Endodermal cell (in vitro differentiated cells): Measurements from ENCODE around the gene CACNA2D2. TPM values are rescaled to one million over a fixed set of nuclear protein-coding genes. Genes with fewer than 3 reads are reported as not detected.

Source experiments
- DNase-seq: peaks from one replicate; pipeline ENCODE4 v3.0.0-alpha.2; 2017
- H3K27ac ChIP-seq: 2 replicates; pipeline ENCODE4 v1.5.1; 2013; ENCODE audit warnings: mild to moderate bottlenecking, low read depth, low read length, moderate library complexity
- H3K27me3 ChIP-seq: 2 replicates; pipeline ENCODE4 v1.6.1; 2013; ENCODE audit warnings: mild to moderate bottlenecking, low read length, moderate library complexity; ENCODE audit not compliant: insufficient read depth, control insufficient read depth, poor library complexity, severe bottlenecking
- H3K36me3 ChIP-seq: 2 replicates; pipeline ENCODE4 v1.7.0; 2013; ENCODE audit warnings: mild to moderate bottlenecking, low read length, moderate library complexity; ENCODE audit not compliant: control insufficient read depth, insufficient read depth
- H3K4me1 ChIP-seq: one replicate; pipeline ENCODE4 v1.7.0; 2013; ENCODE audit warnings: low read length; ENCODE audit not compliant: control insufficient read depth, insufficient read depth
- H3K4me3 ChIP-seq: 2 replicates; pipeline ENCODE4 v1.5.1; 2013; ENCODE audit warnings: mild to moderate bottlenecking, low read length, moderate library complexity
- H3K9ac ChIP-seq: 2 replicates; pipeline ENCODE4 v1.6.1; 2013; ENCODE audit warnings: mild to moderate bottlenecking, low read length, moderate library complexity; ENCODE audit not compliant: poor library complexity, severe bottlenecking; ENCODE audit errors: extremely low read depth
- H3K9me3 ChIP-seq: 2 replicates; pipeline ENCODE4 v1.6.1; 2013; ENCODE audit warnings: mild to moderate bottlenecking, low read length, moderate library complexity; ENCODE audit not compliant: control insufficient read depth
- H3K27ac Mint-ChIP-seq: 2 replicates; pipeline ENCODE4 v1.8.0; 2020; ENCODE audit warnings: mixed read lengths
- H3K27me3 Mint-ChIP-seq: 2 replicates; pipeline ENCODE4 v1.8.0; 2021; ENCODE audit warnings: mild to moderate bottlenecking, mixed read lengths; ENCODE audit not compliant: insufficient read depth
- H3K36me3 Mint-ChIP-seq: 2 replicates; pipeline ENCODE4 v1.8.0; 2020; ENCODE audit warnings: low read depth, mixed read lengths
- H3K4me1 Mint-ChIP-seq: 2 replicates; pipeline ENCODE4 v1.8.0; 2020; ENCODE audit warnings: mixed read lengths
- H3K4me3 Mint-ChIP-seq: 2 replicates; pipeline ENCODE4 v1.8.0; 2020; ENCODE audit warnings: mild to moderate bottlenecking, moderate library complexity, mixed read lengths
- H3K9me3 Mint-ChIP-seq: 2 replicates; pipeline ENCODE4 v1.8.0; 2020; ENCODE audit warnings: mild to moderate bottlenecking, mixed read lengths
- CTCF ChIP-seq: fragments of 200-600 bp; sonication (generic); conservative IDR thresholded peaks from 2 replicates; pipeline ENCODE4 v1.5.0; 2021; ENCODE audit warnings: antibody characterized with exemption, mild to moderate bottlenecking
- WGBS, 2 experiments: methylation state at CpG; one replicate each; pipeline versions ENCODE4 v1.1.5 to v1.1.7; 2013; ENCODE audit warnings: missing lambda C conversion rate in 2 of 2, mixed read lengths in 1 of 2; ENCODE audit not compliant: insufficient coverage in 1 of 2, insufficient read length in 1 of 2; 5-methylcytosine and 5-hydroxymethylcytosine counted together
- total RNA-seq, 2 donors: library from RNA; stranded (reverse); fragmentation: NEBNext Ultra II Directional in 1 of 2; extraction: Animal tissue kit (Norgen Biotek cat#: 25700) in 1 of 2; gene quantifications; 2 replicates in 1 of 2; 3 replicates in 1 of 2; pipeline ENCODE4 v1.2.1, GENCODE V29; 2021

The CACNA2D2 gene
- total RNA-seq, 2 donors from 2014 or later, result 17.6 to 20.7 TPM

- TF ChIP-seq CTCF, result peak; percentile 96
- Histone ChIP-seq H3K4me3 (no peak overlapping the region), H3K36me3 (no peaks in the 10 kb centered on the region), H3K27ac (no peak overlapping the region), H3K9ac (no peak overlapping the region), H3K27me3 (no peaks in the 10 kb centered on the region), H3K4me1 (peaks cover 19% of the 10 kb centered on the region), H3K9me3 (no peaks in the 10 kb centered on the region)
- H3K4me3 Mint-ChIP-seq, result no peak overlapping the region
- DNase-seq, result peak; percentile 96
- no peaks in the 10 kb centered on the region for H3K9me3 Mint-ChIP-seq
- H3K4me1 Mint-ChIP-seq, result peaks cover 50% of the 10 kb centered on the region
- H3K27ac Mint-ChIP-seq, result no peak overlapping the region
- peaks cover 1% of the 10 kb centered on the region for H3K27me3 Mint-ChIP-seq
- no peaks in the 10 kb centered on the region for H3K36me3 Mint-ChIP-seq
- 17 to 24% methylated on average over 6 to 7 of the region's 7 CpGs for WGBS, 2 experiments
Observed at GRCh38 chr3:50519471-50520089, 16.1 kb upstream of the CACNA2D2 start.

- H3K4me3 Mint-ChIP-seq, result no peak overlapping the region
- H3K27ac Mint-ChIP-seq, result no peak overlapping the region
- Histone ChIP-seq H3K36me3 (no peaks in the 10 kb centered on the region), H3K27me3 (no peaks in the 10 kb centered on the region), H3K9me3 (no peaks in the 10 kb centered on the region), H3K4me3 (no peak overlapping the region), H3K4me1 (peaks cover 19% of the 10 kb centered on the region), H3K27ac (no peak overlapping the region), H3K9ac (no peak overlapping the region)
- no peaks in the 10 kb centered on the region for H3K27me3 Mint-ChIP-seq
- H3K4me1 Mint-ChIP-seq, result peaks cover 42% of the 10 kb centered on the region
- no peak for TF ChIP-seq CTCF
- DNase-seq, result no peak
- no peaks in the 10 kb centered on the region for H3K9me3 Mint-ChIP-seq
- no peaks in the 10 kb centered on the region for H3K36me3 Mint-ChIP-seq
- 96 to 98% methylated on average over 5 to 7 of the region's 7 CpGs for WGBS, 2 experiments
Observed at GRCh38 chr3:50518436-50518835, 15.0 kb upstream of the CACNA2D2 start.

GRCh38 chr3:50517721-50518206, 14.3 kb upstream of the CACNA2D2 start:
- peaks cover 3% of the 10 kb centered on the region for H3K27me3 Mint-ChIP-seq
- no peak overlapping the region for H3K4me3 ChIP-seq
- DNase-seq, result no peak
- no peaks in the 10 kb centered on the region for H3K9me3 Mint-ChIP-seq
- no peaks in the 10 kb centered on the region for H3K9me3 ChIP-seq
- H3K36me3 ChIP-seq, result no peaks in the 10 kb centered on the region
- no peak overlapping the region for H3K9ac ChIP-seq
- H3K4me3 Mint-ChIP-seq, result no peak overlapping the region
- no peak for TF ChIP-seq CTCF
- H3K36me3 Mint-ChIP-seq, result no peaks in the 10 kb centered on the region
- H3K4me1 ChIP-seq, result peaks cover 19% of the 10 kb centered on the region
- WGBS, 2 experiments, result 86 to 88% methylated on average over 3 to 4 of the region's 4 CpGs
- no peaks in the 10 kb centered on the region for H3K27me3 ChIP-seq
- no peak overlapping the region for H3K27ac Mint-ChIP-seq
- no peak overlapping the region for H3K27ac ChIP-seq
- peaks cover 41% of the 10 kb centered on the region for H3K4me1 Mint-ChIP-seq
